SK-N-SH treated with all-trans-retinoic acid at 6 μM for 48 hours (cell line): Measurements from ENCODE around the gene ADAM10.
A peak's percentile ranks its signal among the peaks of the same experiment; 100 is the strongest.

Source experiments
- ATAC-seq: fragments of 200-7000 bp; cut with Tn5 transposase; 3 replicates; pipeline ENCODE4 v1.9.1; 2020; ENCODE audit warnings: mild to moderate bottlenecking, moderate library complexity
- ARNTL ChIP-seq: fragments of 450-650 bp; formaldehyde crosslinking; IDR thresholded peaks from 2 replicates; pipeline ENCODE4 v1.5.0; 2020; ENCODE audit warnings: low read depth, mild to moderate bottlenecking, moderate library complexity, borderline replicate concordance
- BACH2 ChIP-seq: fragments of 250-450 bp; sonication (Bioruptor Pico); IDR thresholded peaks from 2 replicates; pipeline ENCODE4 v1.9.0; 2021; ENCODE audit warnings: mild to moderate bottlenecking, borderline replicate concordance
- CREB5 ChIP-seq: fragments of 250-450 bp; sonication (Bioruptor Pico); IDR thresholded peaks from 2 replicates; pipeline ENCODE4 v1.5.1; 2020; ENCODE audit warnings: low read depth, mild to moderate bottlenecking, moderate library complexity
- CSDC2 ChIP-seq: fragments of 250-450 bp; sonication (Bioruptor Pico); IDR thresholded peaks from 2 replicates; pipeline ENCODE4 v1.5.0; 2020; ENCODE audit warnings: mild to moderate bottlenecking, moderate library complexity
- CSRNP3 ChIP-seq: fragments of 250-450 bp; sonication (Bioruptor Pico); IDR thresholded peaks from 2 replicates; pipeline ENCODE4 v1.5.1; 2021; ENCODE audit warnings: mild to moderate bottlenecking, moderate library complexity
- ESRRG ChIP-seq: fragments of 250-450 bp; sonication (Bioruptor Pico); IDR thresholded peaks from 2 replicates; pipeline ENCODE4 v1.6.1; 2021; ENCODE audit warnings: mild to moderate bottlenecking
- ISL1 ChIP-seq: fragments of 250-450 bp; sonication (Bioruptor Pico); IDR thresholded peaks from 2 replicates; pipeline ENCODE4 v2.1.2; 2022; ENCODE audit warnings: mild to moderate bottlenecking, moderate library complexity
- OSR1 ChIP-seq: fragments of 250-450 bp; sonication (Bioruptor Pico); IDR thresholded peaks from 2 replicates; pipeline ENCODE4 v1.8.0; 2022; ENCODE audit warnings: moderate library complexity, mild to moderate bottlenecking, inconsistent platforms
- PATZ1 ChIP-seq: fragments of 250-450 bp; sonication (Bioruptor Pico); IDR thresholded peaks from 2 replicates; pipeline ENCODE4 v1.8.0; 2020; ENCODE audit warnings: mild to moderate bottlenecking, moderate library complexity, borderline replicate concordance
- POU6F1 ChIP-seq: fragments of 250-450 bp; sonication (Bioruptor Pico); IDR thresholded peaks from 2 replicates; pipeline ENCODE4 v1.8.0; 2021; ENCODE audit warnings: low read depth, mild to moderate bottlenecking, moderate library complexity, borderline replicate concordance
- PPARA ChIP-seq: fragments of 250-450 bp; sonication (Bioruptor Pico); IDR thresholded peaks from 2 replicates; pipeline ENCODE4 v1.5.0; 2020; ENCODE audit warnings: mild to moderate bottlenecking, borderline replicate concordance
- SNAI2 ChIP-seq: fragments of 250-450 bp; sonication (Bioruptor Pico); IDR thresholded peaks from 2 replicates; pipeline ENCODE4 v1.5.0; 2020; ENCODE audit warnings: mild to moderate bottlenecking, moderate library complexity
- TCF4 ChIP-seq: fragments of 250-450 bp; sonication (Bioruptor Pico); IDR thresholded peaks from 2 replicates; pipeline ENCODE4 v1.8.0; 2021; ENCODE audit warnings: mild to moderate bottlenecking, moderate library complexity, borderline replicate concordance
- TOX ChIP-seq: fragments of 250-450 bp; sonication (Bioruptor Pico); IDR thresholded peaks from 2 replicates; pipeline ENCODE4 v1.8.0; 2021; ENCODE audit warnings: mild to moderate bottlenecking, moderate library complexity, borderline replicate concordance
- TSHZ2 ChIP-seq: fragments of 250-450 bp; sonication (Bioruptor Pico); IDR thresholded peaks from 2 replicates; pipeline ENCODE4 v1.5.0; 2020; ENCODE audit warnings: mild to moderate bottlenecking, moderate library complexity
- ZC3H10 ChIP-seq: fragments of 250-450 bp; sonication (Bioruptor Pico); IDR thresholded peaks from 2 replicates; pipeline ENCODE4 v1.5.1; 2021; ENCODE audit warnings: mild to moderate bottlenecking, moderate library complexity
- ZFP3 ChIP-seq: fragments of 250-450 bp; sonication (Bioruptor Pico); IDR thresholded peaks from 2 replicates; pipeline ENCODE4 v1.5.0; 2020; ENCODE audit warnings: mild to moderate bottlenecking, moderate library complexity
- ZFP30 ChIP-seq: fragments of 450-650 bp; formaldehyde crosslinking; IDR thresholded peaks from 2 replicates; pipeline ENCODE4 v1.5.0; 2022; ENCODE audit warnings: mild to moderate bottlenecking, moderate library complexity
- ZNF565 ChIP-seq: fragments of 450-650 bp; formaldehyde crosslinking; conservative IDR thresholded peaks from 2 replicates; pipeline ENCODE4 v1.5.0; 2020; ENCODE audit warnings: low read depth, mild to moderate bottlenecking, moderate library complexity
- ZNF70 ChIP-seq: fragments of 450-650 bp; formaldehyde crosslinking; IDR thresholded peaks from 2 replicates; pipeline ENCODE4 v1.5.0; 2020; ENCODE audit warnings: mild to moderate bottlenecking, moderate library complexity
- ZNF8 ChIP-seq: fragments of 450-650 bp; formaldehyde crosslinking; IDR thresholded peaks from 2 replicates; pipeline ENCODE4 v1.5.0; 2020; ENCODE audit warnings: mild to moderate bottlenecking, moderate library complexity

Gene ADAM10

GRCh38 chr15:58771621-58772250, 22.2 kb upstream of the ADAM10 start:
- peak; percentile 30 for ATAC-seq
- TF ChIP-seq OSR1 (no peak), ZNF8 (CRISPR knock-in tag) (no peak), SNAI2 (CRISPR knock-in tag) (no peak), TCF4 (CRISPR knock-in tag) (no peak), ZFP30 (CRISPR knock-in tag) (no peak), ISL1 (CRISPR knock-in tag) (no peak), POU6F1 (CRISPR knock-in tag) (no peak), ARNTL (CRISPR knock-in tag) (no peak), ZFP3 (CRISPR knock-in tag) (no peak), PATZ1 (CRISPR knock-in tag) (no peak), BACH2 (CRISPR knock-in tag) (no peak), TSHZ2 (CRISPR knock-in tag) (no peak), ZNF70 (CRISPR knock-in tag) (no peak), TOX (CRISPR knock-in tag) (no peak), ZC3H10 (no peak), ESRRG (CRISPR knock-in tag) (no peak), CREB5 (no peak), PPARA (CRISPR knock-in tag) (no peak), CSRNP3 (no peak)

- no peak for TF ChIP-seq SNAI2 (CRISPR knock-in tag)
- peak; percentile 26; the same call in 1 of the 2 replicates for TF ChIP-seq CSDC2 (CRISPR knock-in tag)
- TF ChIP-seq ISL1 (CRISPR knock-in tag): no peak
- TF ChIP-seq PATZ1 (CRISPR knock-in tag): no peak
- no peak for TF ChIP-seq CSRNP3
- no peak for TF ChIP-seq ZNF565 (CRISPR knock-in tag)
- TF ChIP-seq PPARA (CRISPR knock-in tag): no peak
- 0 out of 2 replicates have a peak, but pooled peaks have one; percentile 29 for TF ChIP-seq TSHZ2 (CRISPR knock-in tag)
- peak; percentile 97 for ATAC-seq
These were observed 21.5 kb upstream of the ADAM10 start, which contains the start of gene MINDY2 for GRCh38 chr15:58770857-58771620. Gene MINDY2 (plus strand): TSS chr15:58771302. CDS start chr15:58771396, 94 bp downstream.
